ENCODE results near the gene GNPTG. TPM values are rescaled to one million over a fixed set of nuclear protein-coding genes. Genes with fewer than 3 reads are reported as not detected.

Gene GNPTG
- total and polyA plus RNA-seq, 2 of the 13 experiments (the other 11 are each of a cell fraction or from before 2014, with no cell fraction given), result 22.7 to 71.1 TPM

DNA sequence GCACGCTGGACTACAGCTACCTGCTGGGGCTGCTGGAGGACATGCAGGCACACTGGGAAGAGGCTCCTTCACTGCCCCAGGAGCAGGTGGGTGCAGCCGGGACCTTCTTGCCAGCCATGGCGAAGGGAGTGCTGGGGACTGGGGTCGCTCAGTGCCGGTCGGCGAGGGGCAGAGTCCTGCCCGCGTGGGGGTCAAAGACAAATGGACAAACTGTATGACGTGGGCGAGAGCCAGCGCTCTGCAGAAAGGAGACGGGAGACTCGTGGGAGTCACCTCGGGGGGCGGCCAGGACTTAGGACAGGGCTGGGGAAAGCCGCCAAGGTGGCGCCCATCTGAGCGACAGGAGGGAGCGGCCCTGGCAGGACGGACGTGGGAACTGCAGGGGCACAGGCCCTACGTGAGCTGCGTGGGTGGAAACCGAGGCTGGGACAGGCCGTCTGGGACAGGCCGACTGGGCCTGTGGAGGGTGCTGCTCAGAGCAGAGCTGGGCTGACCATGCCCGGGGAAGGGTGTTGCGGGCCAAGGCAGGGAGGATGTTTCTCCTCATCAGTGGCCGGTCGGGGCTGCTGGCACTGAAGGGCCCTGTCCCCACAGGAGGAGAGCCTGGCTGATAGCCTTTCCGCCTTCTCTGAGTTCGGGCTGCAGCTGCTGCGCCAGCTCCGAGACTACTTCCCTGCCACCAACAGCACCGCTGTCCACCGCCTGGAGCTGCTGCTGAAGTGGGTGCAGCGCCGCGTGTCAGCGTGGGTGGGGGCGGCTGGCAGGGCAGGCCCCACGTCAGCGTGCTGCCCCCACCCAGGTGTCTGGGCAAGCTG lies 8.1 kb upstream of the GNPTG start (continued):
- TF ChIP-seq, protein P1, sequence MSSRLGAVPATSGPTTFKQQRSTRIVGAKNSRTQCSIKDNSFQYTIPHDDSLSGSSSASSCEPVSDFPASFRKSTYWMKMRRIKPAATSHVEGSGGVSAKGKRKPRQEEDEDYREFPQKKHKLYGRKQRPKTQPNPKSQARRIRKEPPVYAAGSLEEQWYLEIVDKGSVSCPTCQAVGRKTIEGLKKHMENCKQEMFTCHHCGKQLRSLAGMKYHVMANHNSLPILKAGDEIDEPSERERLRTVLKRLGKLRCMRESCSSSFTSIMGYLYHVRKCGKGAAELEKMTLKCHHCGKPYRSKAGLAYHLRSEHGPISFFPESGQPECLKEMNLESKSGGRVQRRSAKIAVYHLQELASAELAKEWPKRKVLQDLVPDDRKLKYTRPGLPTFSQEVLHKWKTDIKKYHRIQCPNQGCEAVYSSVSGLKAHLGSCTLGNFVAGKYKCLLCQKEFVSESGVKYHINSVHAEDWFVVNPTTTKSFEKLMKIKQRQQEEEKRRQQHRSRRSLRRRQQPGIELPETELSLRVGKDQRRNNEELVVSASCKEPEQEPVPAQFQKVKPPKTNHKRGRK (CRISPR knock-in tag; IDR thresholded peaks at IDR 0.05), result no peak
- no peak for TF ChIP-seq MXI1 (IDR thresholded peaks at IDR 0.05; ENCODE audit: borderline replicate concordance, low read depth, low read length)
- no peak for TF ChIP-seq ZNF772 (CRISPR knock-in tag; IDR thresholded peaks at IDR 0.05)
- TF ChIP-seq, protein P2, sequence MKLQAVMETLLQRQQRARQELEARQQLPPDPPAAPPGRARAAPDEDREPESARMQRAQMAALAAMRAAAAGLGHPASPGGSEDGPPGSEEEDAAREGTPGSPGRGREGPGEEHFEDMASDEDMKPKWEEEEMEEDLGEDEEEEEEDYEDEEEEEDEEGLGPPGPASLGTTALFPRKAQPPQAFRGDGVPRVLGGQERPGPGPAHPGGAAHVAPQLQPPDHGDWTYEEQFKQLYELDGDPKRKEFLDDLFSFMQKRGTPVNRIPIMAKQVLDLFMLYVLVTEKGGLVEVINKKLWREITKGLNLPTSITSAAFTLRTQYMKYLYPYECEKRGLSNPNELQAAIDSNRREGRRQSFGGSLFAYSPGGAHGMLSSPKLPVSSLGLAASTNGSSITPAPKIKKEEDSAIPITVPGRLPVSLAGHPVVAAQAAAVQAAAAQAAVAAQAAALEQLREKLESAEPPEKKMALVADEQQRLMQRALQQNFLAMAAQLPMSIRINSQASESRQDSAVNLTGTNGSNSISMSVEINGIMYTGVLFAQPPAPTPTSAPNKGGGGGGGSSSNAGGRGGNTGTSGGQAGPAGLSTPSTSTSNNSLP (IDR thresholded peaks at IDR 0.05; ENCODE audit: low read depth, low read length), result no peak
- TF ChIP-seq TAF1 (CRISPR knock-in tag; IDR thresholded peaks at IDR 0.05), result peak; percentile 60; the same call in 1 of the 2 replicates
- TF ChIP-seq, protein P3, sequence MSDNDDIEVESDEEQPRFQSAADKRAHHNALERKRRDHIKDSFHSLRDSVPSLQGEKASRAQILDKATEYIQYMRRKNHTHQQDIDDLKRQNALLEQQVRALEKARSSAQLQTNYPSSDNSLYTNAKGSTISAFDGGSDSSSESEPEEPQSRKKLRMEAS (IDR thresholded peaks at IDR 0.05), result peak; percentile 2; the same call in 1 of the 2 replicates
- no peak for TF ChIP-seq SMC3 (IDR thresholded peaks at IDR 0.05; ENCODE audit: low read length)
- TF ChIP-seq TEAD3 (CRISPR knock-in tag; optimal IDR thresholded peaks at IDR 0.05; ENCODE audit: borderline replicate concordance), result no peak
- TF ChIP-seq, protein P4, sequence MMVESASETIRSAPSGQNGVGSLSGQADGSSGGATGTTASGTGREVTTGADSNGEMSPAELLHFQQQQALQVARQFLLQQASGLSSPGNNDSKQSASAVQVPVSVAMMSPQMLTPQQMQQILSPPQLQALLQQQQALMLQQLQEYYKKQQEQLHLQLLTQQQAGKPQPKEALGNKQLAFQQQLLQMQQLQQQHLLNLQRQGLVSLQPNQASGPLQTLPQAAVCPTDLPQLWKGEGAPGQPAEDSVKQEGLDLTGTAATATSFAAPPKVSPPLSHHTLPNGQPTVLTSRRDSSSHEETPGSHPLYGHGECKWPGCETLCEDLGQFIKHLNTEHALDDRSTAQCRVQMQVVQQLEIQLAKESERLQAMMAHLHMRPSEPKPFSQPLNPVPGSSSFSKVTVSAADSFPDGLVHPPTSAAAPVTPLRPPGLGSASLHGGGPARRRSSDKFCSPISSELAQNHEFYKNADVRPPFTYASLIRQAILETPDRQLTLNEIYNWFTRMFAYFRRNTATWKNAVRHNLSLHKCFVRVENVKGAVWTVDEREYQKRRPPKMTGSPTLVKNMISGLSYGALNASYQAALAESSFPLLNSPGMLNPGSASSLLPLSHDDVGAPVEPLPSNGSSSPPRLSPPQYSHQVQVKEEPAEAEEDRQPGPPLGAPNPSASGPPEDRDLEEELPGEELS (CRISPR knock-in tag; IDR thresholded peaks at IDR 0.05), result no peak
- TF ChIP-seq, protein P5, sequence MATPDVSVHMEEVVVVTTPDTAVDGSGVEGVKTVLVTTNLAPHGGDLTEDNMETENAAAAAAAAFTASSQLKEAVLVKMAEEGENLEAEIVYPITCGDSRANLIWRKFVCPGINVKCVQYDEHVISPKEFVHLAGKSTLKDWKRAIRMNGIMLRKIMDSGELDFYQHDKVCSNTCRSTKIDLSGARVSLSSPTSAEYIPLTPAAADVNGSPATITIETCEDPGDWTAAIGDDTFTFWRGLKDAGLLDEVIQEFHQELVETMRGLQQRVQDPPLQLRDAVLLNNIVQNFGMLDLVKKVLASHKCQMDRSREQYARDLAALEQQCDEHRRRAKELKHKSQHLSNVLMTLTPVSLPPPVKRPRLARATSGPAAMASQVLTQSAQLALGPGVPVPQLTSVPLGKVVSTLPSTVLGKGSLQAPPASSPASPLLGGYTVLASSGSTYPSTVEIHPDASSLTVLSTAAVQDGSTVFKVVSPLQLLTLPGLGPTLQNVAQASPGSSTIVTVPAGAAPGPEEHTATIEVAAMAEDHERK (CRISPR knock-in tag; IDR thresholded peaks at IDR 0.05; ENCODE audit: low read depth), result no peak
- TF ChIP-seq, protein P6, sequence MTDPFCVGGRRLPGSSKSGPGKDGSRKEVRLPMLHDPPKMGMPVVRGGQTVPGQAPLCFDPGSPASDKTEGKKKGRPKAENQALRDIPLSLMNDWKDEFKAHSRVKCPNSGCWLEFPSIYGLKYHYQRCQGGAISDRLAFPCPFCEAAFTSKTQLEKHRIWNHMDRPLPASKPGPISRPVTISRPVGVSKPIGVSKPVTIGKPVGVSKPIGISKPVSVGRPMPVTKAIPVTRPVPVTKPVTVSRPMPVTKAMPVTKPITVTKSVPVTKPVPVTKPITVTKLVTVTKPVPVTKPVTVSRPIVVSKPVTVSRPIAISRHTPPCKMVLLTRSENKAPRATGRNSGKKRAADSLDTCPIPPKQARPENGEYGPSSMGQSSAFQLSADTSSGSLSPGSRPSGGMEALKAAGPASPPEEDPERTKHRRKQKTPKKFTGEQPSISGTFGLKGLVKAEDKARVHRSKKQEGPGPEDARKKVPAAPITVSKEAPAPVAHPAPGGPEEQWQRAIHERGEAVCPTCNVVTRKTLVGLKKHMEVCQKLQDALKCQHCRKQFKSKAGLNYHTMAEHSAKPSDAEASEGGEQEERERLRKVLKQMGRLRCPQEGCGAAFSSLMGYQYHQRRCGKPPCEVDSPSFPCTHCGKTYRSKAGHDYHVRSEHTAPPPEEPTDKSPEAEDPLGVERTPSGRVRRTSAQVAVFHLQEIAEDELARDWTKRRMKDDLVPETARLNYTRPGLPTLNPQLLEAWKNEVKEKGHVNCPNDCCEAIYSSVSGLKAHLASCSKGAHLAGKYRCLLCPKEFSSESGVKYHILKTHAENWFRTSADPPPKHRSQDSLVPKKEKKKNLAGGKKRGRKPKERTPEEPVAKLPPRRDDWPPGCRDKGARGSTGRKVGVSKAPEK (CRISPR knock-in tag; IDR thresholded peaks at IDR 0.05; ENCODE audit: borderline replicate concordance), result no peak
- no peak for TF ChIP-seq NFKBIZ (CRISPR knock-in tag; IDR thresholded peaks at IDR 0.05)
- peak; percentile 42; the same call in 1 of the 2 replicates for TF ChIP-seq KDM5A (IDR thresholded peaks at IDR 0.05; ENCODE audit: borderline replicate concordance, low read length)
- TF ChIP-seq, protein P7, sequence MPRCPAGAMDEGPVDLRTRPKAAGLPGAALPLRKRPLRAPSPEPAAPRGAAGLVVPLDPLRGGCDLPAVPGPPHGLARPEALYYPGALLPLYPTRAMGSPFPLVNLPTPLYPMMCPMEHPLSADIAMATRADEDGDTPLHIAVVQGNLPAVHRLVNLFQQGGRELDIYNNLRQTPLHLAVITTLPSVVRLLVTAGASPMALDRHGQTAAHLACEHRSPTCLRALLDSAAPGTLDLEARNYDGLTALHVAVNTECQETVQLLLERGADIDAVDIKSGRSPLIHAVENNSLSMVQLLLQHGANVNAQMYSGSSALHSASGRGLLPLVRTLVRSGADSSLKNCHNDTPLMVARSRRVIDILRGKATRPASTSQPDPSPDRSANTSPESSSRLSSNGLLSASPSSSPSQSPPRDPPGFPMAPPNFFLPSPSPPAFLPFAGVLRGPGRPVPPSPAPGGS (CRISPR knock-in tag; IDR thresholded peaks at IDR 0.05), result no peak
- TF ChIP-seq, protein P8, sequence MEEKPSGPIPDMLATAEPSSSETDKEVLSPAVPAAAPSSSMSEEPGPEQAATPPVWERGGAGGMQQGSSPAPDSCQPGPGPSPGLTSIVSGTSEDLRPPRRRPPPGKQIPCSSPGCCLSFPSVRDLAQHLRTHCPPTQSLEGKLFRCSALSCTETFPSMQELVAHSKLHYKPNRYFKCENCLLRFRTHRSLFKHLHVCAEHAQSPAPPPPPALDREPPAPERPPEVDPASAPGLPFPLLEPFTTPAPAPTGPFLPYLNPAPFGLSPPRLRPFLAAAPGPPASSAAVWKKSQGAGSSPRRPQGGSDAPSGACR (CRISPR knock-in tag; IDR thresholded peaks at IDR 0.05), result 0 out of 2 replicates have a peak, but pooled peaks have one; percentile 21
